Smooth muscle cell of the brain vasculature (primary cell): ENCODE data around the gene SUSD4.

Experiments used
- DNase-seq: peaks from one replicate; pipeline ENCODE4 v3.0.0-alpha.2; 2012; ENCODE audit warnings: low read depth, low spot score

The SUSD4 gene

DNA sequence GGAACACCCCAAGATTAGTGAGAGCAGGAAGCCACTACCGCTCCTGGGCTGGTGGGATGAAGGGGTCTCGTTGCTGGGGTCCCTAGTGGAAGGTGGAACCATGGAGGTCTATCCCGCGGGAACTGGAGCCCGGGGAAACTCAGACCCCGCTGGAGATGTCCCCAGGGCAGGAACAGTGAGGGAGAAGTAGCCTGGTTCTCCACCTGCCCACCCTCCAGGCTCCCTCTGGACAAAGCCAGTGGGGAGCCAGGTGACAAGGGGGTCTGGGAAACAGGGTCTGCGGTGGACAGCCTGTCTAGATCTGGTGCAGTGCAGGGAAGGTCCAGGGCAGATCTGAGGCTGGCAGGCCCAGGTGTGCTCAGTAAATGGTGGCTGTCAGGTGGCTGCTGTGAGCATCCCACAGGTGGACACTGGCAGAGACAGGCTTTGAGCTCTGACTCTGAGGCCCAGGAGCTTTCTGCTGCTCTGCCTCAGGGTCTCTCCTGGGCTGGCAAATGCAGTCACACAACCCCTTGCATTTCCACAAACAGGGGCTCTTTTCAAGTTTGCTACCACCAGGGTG is 132.9 kb downstream of the SUSD4 start:
- no peak for DNase-seq

GRCh38 chr1:223230161-223230881 is 133.7 kb downstream of the SUSD4 start:
- no peak for DNase-seq

- no peak for DNase-seq
Measured at GRCh38 chr1:223229756-223230155, 134.2 kb downstream of the SUSD4 start.

DNA sequence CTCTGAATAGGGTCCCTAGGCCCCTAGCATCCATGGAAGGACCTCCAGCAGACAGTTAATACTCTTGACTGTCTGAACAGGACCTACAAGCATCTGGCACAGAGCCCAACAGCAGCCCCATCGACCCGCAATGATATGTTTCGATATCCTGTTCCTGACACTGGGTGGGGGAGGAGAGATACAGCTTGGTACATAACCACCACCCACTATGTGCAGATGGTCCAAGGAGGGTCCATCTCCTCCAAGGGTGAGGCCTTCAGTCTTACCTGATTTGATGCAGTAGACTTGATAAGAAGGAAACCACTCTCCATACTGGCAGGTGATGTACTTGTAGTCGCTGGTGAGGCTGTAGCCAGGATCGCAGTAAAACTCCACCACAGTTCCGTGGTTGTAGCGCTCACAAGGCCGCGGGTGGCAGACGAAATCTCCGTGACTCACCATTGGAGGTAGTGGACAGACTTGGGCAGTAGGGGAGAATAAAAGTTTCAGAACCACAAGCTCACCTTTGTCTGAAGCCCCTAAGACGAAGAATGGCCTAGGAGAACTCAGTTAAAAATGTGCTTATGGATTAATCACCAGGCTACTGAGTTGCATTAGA is 134.9 kb downstream of the SUSD4 start:
- DNase-seq, result no peak

DNA sequence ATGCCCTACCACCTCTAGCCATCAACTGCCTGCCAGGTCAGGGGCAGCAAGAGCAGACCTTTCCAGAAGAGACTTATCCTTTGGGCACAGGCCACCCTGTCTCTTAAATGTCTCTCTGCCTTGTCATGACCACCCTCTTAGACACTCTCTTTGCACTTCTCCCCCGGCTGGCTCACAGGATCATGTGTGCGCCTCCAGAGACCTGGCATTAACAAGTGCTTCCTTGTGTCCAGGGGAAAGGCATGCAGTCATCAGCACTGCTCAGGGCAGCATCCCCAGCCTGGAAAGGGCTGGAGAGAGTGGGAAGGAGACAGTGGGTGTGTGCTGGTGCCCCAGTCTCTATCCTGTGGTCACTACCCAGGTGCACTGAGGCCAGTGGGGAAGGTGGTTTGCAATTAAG is 135.8 kb downstream of the SUSD4 start:
- no peak for DNase-seq

DNA sequence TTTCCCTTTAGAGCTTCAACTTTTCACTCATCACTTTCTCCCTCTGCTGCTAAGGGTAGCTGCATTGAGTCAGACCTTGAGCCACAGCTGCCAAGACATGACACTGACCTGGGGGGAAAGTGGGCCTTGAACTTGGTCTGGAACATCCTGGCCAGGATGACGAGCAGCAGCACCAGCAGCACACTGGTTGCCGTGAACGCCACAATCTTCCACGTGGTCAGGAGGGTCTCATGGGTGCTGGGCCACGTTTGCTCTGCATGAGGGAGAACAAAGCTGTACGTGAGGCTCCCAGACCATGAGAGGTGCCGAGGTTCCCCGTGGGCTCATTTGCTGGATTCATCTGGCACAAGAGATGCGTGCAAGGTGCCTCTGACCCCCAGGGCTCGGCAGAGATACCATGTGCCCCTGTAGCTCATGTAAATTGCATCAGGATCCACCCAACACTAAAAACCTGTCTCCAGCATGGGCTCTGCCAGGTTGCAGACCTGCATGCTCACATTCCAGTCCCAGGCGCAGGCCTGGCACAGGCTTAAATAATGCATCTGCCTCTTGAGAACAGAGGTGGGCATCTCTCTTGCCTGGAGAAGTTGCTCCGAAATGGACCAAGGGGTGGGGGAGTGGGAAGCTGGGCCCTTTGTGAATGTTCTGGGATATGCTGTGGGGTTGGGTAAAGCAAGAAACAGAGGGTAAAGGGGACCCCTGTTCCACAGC is 136.3 kb downstream of the SUSD4 start:
- no peak for DNase-seq

GRCh38 chr1:223227031-223227430 is 136.9 kb downstream of the SUSD4 start:
- no peak for DNase-seq

DNA sequence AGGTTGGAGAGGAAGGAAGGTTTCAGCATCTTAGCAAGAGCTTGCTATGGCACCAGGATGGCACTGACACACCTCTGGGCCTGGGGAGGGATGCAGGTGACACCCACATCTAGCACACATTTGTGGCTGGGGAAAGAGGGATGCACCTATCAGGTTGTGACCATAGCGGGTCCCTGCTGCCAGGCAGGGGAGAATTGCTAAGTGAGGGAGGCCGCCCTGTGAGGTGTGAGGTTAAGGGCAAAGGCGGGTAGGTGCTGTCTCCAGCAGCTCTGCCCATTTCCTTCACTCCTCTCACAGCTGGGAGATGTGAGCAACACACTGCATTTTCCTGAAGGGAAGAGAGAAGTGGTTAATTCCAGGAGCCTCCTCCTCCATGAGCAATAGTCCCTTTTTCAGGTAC is 137.7 kb downstream of the SUSD4 start:
- no peak for DNase-seq

- no peak for DNase-seq
Measured at GRCh38 chr1:223225481-223225880, 138.5 kb downstream of the SUSD4 start.

GRCh38 chr1:223225061-223225460 is 138.9 kb downstream of the SUSD4 start:
- DNase-seq, result no peak

- no peak for DNase-seq
Measured at GRCh38 chr1:223224465-223224864, 139.5 kb downstream of the SUSD4 start.

DNA sequence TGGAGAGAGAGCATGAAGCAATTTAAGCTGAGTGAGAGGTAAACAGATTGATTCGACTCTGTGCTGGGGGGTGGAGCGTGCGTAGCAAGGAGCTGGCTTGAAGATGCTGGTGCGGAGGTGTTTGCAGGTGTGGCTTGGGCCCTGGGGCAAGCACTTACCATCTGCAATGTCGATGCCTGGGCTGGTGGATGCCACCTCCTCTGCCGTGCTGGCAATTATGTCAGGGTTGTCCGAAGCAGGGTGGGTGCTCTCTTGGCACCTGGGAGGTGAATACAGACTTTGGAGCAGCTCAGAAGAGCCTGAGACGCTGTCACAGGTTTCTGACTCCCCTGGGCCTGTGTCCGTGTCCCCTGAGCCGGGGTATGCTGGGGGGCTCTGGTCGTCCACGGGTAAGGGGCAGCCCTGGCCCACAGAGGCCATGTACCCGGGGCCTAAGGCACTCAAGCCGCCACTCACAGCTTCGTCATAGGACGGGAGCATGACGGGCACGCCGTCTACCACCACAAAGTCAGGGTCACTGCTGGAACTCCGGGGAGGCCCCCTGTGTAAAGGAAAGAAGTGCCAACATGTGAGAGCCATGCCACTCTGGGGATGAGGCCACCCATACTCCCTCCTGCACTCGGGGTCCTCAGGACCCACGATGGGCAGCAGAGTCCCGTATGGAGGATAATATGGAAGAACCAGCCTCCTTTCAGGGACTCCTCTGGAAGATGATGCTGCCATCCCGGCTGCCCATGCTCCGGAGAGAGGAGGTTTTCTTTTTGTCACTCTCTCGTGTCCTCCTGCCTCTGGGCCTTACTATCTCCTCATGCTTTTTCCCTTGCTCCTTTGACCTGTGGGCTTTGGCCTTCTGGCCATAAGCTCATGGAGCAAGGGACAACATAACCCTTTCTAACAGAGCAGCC is 140.6 kb downstream of the SUSD4 start:
- no peak for DNase-seq

- DNase-seq, result no peak
Measured at GRCh38 chr1:223222377-223222776, 141.6 kb downstream of the SUSD4 start.

DNA sequence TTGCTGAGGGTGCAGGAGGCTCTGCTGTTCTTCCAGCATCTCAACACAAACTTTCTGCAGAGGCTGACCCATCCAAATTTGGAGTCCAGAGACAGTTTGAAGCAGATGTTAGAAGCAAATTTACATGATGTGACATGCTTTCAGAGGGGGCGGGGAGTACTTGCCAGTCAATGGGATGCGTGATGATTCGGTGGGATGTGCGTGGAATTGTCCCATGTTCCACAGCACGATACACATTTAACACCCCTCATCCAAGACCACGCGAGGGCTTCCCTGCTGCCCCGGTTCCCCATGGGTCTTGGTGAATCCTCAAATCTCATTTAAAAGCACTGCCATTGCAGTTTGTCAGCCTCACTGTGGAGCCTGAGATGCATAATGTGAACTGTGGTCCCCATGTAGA is 142.3 kb downstream of the SUSD4 start:
- DNase-seq, result no peak

GRCh38 chr1:223219846-223220610 is 143.9 kb downstream of the SUSD4 start:
- DNase-seq, result no peak

- DNase-seq, result no peak
Measured at GRCh38 chr1:223219318-223219635, 144.7 kb downstream of the SUSD4 start.

- no peak for DNase-seq
Measured at GRCh38 chr1:223217781-223218180, 146.2 kb downstream of the SUSD4 start.

DNA sequence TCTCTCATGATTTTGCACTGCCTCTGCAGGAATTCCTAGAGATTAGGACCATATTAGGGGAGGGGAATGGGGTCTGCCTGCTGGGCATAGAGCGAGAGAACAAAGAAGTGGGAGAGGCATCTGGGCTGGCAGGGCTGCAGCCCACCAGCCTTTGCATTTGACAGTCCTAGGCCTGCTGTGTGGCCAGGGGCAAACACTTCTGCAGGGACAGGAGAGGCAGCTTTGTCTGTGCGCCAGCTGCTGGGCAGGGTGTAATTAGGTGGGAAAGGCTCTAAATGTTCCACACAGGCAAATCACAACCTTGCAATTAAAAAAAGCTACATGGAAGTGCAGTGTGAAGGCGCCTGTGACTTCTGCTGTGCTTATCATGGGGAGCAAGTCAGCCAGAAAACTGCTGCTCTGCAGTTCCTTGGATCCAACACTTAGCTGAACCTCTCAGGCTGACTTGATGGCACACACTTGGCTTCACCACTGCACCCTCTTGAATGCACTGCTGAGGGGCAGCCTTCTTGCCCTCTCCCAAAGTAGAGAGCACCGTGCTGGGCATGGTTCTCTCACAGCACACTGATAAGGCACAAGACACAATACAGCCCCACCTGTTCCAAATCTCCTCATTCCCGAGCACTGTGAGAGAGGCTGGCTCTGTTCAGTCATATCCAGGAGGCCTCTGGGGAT is 147.3 kb downstream of the SUSD4 start:
- no peak for DNase-seq

DNA sequence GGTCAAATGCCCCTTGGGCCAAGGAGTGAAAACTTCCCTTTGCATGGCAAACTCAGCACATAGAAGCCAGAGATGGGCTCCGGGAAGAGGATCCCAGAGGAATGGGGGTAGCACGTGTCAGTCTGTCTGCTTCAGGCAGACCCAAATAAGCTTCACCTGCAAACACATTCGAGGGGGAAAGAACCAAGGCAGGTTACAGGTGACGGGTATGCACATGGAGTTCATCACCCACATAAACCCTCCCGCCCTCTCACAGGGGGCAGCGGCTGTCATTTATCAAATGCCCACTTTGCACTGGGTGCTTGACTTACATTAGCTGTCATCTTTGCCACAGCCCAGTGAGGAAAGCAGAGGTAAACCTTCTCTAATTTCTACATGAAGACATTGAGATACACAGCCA is 147.9 kb downstream of the SUSD4 start:
- DNase-seq, result no peak

GRCh38 chr1:223215026-223215425 is 148.9 kb downstream of the SUSD4 start:
- no peak for DNase-seq
